Mesodermal cell (in vitro differentiated cells): ENCODE measurements around the gene PIH1D1.

Experiments used
- H3K27ac ChIP-seq: 2 replicates; pipeline ENCODE4 v1.7.0; 2013; ENCODE audit warnings: mild to moderate bottlenecking, low read depth, low read length, moderate library complexity; ENCODE audit not compliant: severe bottlenecking
- H3K36me3 ChIP-seq: 2 replicates; pipeline ENCODE4 v1.7.1; 2013; ENCODE audit warnings: mild to moderate bottlenecking, low read length, moderate library complexity; ENCODE audit not compliant: control insufficient read depth, insufficient read depth
- H3K4me1 ChIP-seq: one replicate; pipeline ENCODE4 v1.7.1; 2013; ENCODE audit warnings: mild to moderate bottlenecking, low read length; ENCODE audit not compliant: insufficient read depth, control insufficient read depth, poor library complexity, severe bottlenecking
- H3K4me3 ChIP-seq: 2 replicates; pipeline ENCODE4 v1.7.0; 2013; ENCODE audit warnings: low read length, control low read depth, mild to moderate bottlenecking; ENCODE audit not compliant: insufficient read depth, poor library complexity, severe bottlenecking; ENCODE audit errors: extremely low read depth
- H3K9me3 ChIP-seq: 2 replicates; pipeline ENCODE4 v1.7.1; 2013; ENCODE audit warnings: mild to moderate bottlenecking, low read length, moderate library complexity; ENCODE audit not compliant: control insufficient read depth
- WGBS, 2 experiments: methylation state at CpG; one replicate each; pipeline ENCODE4 v1.1.5; 2013; ENCODE audit warnings: missing lambda C conversion rate in 2 of 2; ENCODE audit not compliant: insufficient coverage in 2 of 2; 5-methylcytosine and 5-hydroxymethylcytosine counted together

Gene PIH1D1

DNA sequence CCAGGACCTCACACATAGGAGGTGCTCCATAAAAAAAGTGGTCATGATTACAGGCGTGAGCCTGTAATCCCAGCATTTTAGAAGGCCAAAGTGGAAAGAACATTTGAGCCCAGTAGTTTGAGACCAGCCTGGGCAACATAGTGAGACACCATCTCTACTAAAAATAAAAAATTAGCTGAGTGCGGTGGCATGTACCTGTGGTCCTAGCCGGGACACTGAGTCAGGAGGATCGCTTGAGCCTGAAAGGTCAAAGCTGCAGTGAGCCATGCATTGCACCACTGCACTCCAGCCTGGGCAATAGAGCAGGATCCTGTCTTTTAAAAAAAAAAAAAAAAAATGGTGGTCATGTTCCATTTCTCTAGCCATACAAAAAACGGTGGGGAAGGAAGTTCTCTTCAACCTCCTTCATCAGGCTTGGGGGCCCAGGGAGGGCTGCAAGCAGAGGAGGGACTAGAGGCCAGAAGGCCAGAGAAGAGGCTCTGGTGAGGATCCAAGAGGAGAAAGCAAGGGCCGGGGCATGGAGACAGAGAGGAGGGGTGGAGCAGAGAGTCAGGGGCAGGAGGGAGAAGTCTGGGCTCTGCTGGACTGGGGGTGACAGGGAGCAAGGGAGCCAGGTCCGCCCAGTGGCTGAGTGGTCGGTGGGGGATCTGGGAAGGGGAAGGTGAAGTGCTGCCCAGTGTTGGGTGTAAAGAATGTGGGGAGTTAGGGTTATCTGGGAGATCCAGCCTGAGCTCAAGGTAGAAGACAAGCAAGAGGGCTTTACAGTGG is 54.7 kb downstream of the PIH1D1 start:
- H3K4me3 ChIP-seq: no peak overlapping the region
- H3K9me3 ChIP-seq: no peaks in the 10 kb centered on the region
- no peaks in the 10 kb centered on the region for H3K36me3 ChIP-seq
- 96% methylated on average over 6 to 7 of the region's 8 CpGs for WGBS, 2 experiments
- no peaks in the 10 kb centered on the region for H3K4me1 ChIP-seq
- H3K27ac ChIP-seq: no peak overlapping the region
